ENCODE measurements around the gene SLC25A21.
A peak's percentile ranks its signal among the peaks of the same experiment; 100 is the strongest.
"Not testable (repeated sequence)": the region's sequence is repeated elsewhere in the genome, so short reads cannot be mapped to it uniquely, and the experiment has no call there.

The SLC25A21 gene

DNA sequence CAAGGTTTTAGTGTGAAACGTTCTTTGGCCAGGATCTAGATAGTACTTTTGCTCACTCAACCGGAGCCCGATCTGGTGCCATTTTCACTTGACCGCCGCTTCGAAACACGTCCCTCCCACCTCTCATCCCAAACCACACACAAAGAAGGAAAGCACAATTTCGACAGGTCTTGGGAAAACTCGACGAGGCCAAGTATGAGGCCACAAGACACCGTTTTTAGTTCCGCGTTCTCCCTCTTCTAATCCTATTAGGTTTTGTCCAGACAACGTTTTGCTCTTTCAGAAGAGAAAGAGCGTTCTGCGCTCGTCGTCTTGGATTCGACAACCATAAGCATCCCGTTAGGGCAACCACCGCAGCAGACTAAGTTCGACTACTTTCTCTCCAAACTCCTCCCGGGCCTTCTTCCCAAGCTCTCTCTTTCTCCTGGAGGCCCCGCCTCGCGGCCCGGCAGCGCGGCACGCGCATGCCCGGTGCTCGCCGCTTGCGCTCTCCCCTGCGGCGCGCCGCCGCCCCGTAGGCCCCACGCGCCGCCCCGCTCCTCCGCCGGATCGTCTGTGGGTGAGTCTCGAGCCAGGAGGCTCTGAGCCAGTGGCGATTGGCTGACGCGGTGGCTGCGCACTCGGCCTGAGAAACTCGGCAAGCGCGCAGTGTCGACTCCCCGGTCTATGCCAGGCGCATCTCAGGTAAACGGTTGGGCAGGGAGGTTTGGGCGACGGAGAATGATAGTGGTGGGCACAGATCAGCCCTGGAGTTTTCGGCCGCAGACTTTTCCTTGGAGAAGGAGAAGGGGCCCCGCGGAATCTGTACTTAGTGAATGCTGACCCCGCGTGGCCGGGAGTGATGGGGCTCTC lies 25.2 kb upstream of the SLC25A21 start, which contains the start of gene MIPOL1:
Gene MIPOL1, plus strand, starts transcription at position 517 of the 852 bp plus-strand sequence. CDS start 49,952 bp downstream, outside the sequence.
- CTCF ChIA-PET: interaction anchor here (1.0 to 3.5 kb wide), 4 partner anchors 14 to 49 kb away, joined by 3 to 20 read pairs (median 6); no protein-coding TSS in a partner anchor

DNA sequence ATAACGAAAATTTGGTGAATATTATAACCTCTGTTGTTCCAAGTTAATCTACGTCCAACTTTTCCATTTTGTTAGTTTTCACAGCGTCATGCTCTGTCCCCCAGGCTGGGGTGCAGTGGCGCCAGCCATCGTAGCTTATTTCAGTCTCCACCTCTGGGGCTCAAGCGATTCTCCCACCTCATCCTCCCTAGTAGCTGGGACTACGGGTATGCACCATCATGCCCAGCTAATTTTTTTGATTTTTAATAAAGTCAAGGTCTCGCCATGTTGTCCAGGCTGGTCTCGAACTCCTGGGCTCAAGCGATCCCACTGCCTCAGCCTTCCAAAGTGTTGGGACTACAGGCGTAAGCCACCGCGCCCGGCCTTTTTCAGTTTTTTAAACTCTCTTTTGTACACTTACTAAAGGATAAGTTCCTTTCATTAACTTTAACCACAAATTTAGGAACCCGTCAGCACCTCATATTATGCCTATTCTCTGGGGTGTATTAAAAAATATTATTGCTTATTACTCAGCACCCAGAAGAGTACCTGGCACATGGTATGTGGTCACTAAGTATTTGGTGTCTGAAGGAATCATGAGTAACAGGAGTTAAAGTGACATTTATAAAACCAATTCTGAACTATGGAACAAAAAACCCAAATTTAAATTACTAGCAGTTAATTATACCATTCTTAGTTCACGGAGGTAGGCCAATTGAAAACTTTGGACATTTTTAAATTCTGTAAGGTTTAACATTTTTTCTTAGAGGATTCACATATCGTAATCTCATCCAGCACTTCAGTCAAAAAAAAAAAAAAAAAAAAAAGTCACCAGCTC lies 24.4 kb upstream of the SLC25A21 start:
- peak overlapping the region; percentile 86 for H3K4me3 ChIP-seq (ENCODE audit: low read depth, low read length)
- POLR2A ChIA-PET: interaction anchor here (0.8 to 1.4 kb wide), 3 partner anchors 15 to 425 kb away, joined by 3 to 8 read pairs (median 3); partner anchors contain the start of gene SLC25A21
- CTCF ChIA-PET: interaction anchor here (1.5 to 3.5 kb wide), 4 partner anchors 34 to 247 kb away, joined by 3 to 20 read pairs (median 6); no protein-coding TSS in a partner anchor
- no peak for DNase-seq (ENCODE audit: low read depth, low spot score)
- TF ChIP-seq, protein P1, sequence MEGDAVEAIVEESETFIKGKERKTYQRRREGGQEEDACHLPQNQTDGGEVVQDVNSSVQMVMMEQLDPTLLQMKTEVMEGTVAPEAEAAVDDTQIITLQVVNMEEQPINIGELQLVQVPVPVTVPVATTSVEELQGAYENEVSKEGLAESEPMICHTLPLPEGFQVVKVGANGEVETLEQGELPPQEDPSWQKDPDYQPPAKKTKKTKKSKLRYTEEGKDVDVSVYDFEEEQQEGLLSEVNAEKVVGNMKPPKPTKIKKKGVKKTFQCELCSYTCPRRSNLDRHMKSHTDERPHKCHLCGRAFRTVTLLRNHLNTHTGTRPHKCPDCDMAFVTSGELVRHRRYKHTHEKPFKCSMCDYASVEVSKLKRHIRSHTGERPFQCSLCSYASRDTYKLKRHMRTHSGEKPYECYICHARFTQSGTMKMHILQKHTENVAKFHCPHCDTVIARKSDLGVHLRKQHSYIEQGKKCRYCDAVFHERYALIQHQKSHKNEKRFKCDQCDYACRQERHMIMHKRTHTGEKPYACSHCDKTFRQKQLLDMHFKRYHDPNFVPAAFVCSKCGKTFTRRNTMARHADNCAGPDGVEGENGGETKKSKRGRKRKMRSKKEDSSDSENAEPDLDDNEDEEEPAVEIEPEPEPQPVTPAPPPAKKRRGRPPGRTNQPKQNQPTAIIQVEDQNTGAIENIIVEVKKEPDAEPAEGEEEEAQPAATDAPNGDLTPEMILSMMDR (IDR thresholded peaks at IDR 0.05; ENCODE audit: insufficient read depth, low read length, missing control alignments): no peak

More for the DNA sequence above, 25.2 kb upstream of the SLC25A21 start, which contains the start of gene MIPOL1:
- POLR2A ChIA-PET: interaction anchor here (1.4 kb wide), 2 partner anchors 14 to 25 kb away, joined by 3 to 8 read pairs; partner anchors contain the start of gene SLC25A21
- TF ChIP-seq, protein P1 (IDR thresholded peaks at IDR 0.05; ENCODE audit: insufficient read depth, low read length, missing control alignments): peak; percentile 39
- H3K4me3 ChIP-seq (ENCODE audit: low read depth, low read length): peak within 1 kb of the TSS; percentile 86
- peak; percentile 26 for DNase-seq (ENCODE audit: low read depth, low spot score)

- TF ChIP-seq, protein P1 (IDR thresholded peaks at IDR 0.05; ENCODE audit: insufficient read depth, low read length, missing control alignments): no peak
- DNase-seq (ENCODE audit: low read depth, low spot score): no peak
- POLR2A ChIA-PET: no interaction called here
- CTCF ChIA-PET: interaction anchor here (0.7 to 1.5 kb wide), 4 partner anchors 11 to 246 kb away, joined by 3 read pairs; no protein-coding TSS in a partner anchor
- H3K4me3 ChIP-seq (ENCODE audit: low read depth, low read length): no peak overlapping the region
Observed at GRCh38 chr14:37195327-37195726, 22.9 kb upstream of the SLC25A21 start.

DNA sequence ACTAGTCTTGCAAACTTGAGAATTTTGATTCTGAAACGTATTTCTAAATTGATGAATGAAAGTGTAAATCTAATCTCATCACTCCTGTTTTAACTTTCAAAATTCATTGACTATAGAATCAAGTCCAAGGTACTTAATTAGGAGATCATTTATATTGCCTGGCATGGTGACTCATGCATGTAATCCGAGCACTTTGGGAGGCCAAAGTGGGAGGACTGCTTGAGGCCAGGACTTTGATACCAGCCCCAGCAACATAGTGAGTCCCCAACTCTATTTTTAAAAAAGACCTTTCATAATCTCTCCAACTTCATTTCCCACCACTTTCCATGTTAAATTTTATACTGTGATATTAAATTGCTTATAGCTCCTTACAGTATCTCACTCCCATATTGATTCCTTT lies 22.3 kb upstream of the SLC25A21 start:
- POLR2A ChIA-PET: no interaction called here

DNA sequence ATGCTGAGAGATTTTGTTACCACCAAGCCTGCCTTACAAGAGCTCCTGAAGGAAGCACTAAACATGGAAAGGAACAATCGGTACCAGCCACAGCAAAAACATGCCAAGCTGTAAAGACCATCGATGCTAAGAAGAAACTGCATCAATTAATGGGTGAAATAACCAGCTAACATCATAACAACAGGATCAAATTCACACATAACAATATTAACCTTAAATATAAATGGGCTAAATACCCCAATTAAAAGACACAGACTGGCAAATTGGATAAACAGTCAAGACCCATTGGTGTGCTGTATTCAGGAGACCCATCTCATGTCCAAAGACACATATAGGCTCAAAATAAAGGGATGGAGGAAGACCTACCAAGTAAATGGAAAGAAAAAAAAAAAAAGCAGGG lies 17.3 kb upstream of the SLC25A21 start:
- H3K4me3 ChIP-seq (ENCODE audit: low read depth, low read length); POLR2A ChIA-PET; DNase-seq (ENCODE audit: low read depth, low spot score): not testable (repeated sequence)
- CTCF ChIA-PET: interaction anchor here (1.8 kb wide), 1 partner anchor 40 kb away, joined by 4 read pairs; no protein-coding TSS in a partner anchor

More for the DNA sequence above, 22.3 kb upstream of the SLC25A21 start:
- no peak overlapping the region for H3K4me3 ChIP-seq (ENCODE audit: low read depth, low read length)
- no peak for DNase-seq (ENCODE audit: low read depth, low spot score)
- TF ChIP-seq, protein P1 (IDR thresholded peaks at IDR 0.05; ENCODE audit: insufficient read depth, low read length, missing control alignments): no peak
- CTCF ChIA-PET: interaction anchor here (1.1 kb wide), 1 partner anchor 45 kb away, joined by 3 read pairs; no protein-coding TSS in a partner anchor

- CTCF ChIA-PET; POLR2A ChIA-PET; DNase-seq (ENCODE audit: low read depth, low spot score); H3K4me3 ChIP-seq (ENCODE audit: low read depth, low read length): not testable (repeated sequence)
Observed at GRCh38 chr14:37187840-37188577, 15.6 kb upstream of the SLC25A21 start.
